Effector memory CD4-positive, alpha-beta T cell (primary cell): ENCODE data around the gene CACNB4.

ENCODE experiments used
- DNase-seq, 3 donors: peaks; one replicate each; pipeline ENCODE4 v3.0.0-alpha.2; 2020
- H3K27ac ChIP-seq: 2 replicates; pipeline ENCODE4 v1.7.0; 2013; ENCODE audit warnings: mild to moderate bottlenecking, low read length, moderate library complexity; ENCODE audit not compliant: insufficient read depth, poor library complexity, severe bottlenecking
- H3K27me3 ChIP-seq: replicated peaks from 2 replicates; pipeline ENCODE4 v1.7.0; 2013; ENCODE audit warnings: mild to moderate bottlenecking, low read length; ENCODE audit not compliant: insufficient read depth, control insufficient read depth, poor library complexity, severe bottlenecking
- H3K36me3 ChIP-seq: 2 replicates; pipeline ENCODE4 v1.7.0; 2013; ENCODE audit warnings: mild to moderate bottlenecking, low read length, moderate library complexity; ENCODE audit not compliant: control insufficient read depth, insufficient read depth
- H3K4me1 ChIP-seq: 2 replicates; pipeline ENCODE4 v1.7.0; 2013; ENCODE audit warnings: low read length, mild to moderate bottlenecking; ENCODE audit not compliant: control insufficient read depth, insufficient read depth, poor library complexity, severe bottlenecking
- H3K4me3 ChIP-seq: 2 replicates; pipeline ENCODE4 v1.7.0; 2013; ENCODE audit warnings: low read length, low read depth, mild to moderate bottlenecking; ENCODE audit not compliant: insufficient read depth, poor library complexity, severe bottlenecking
- H3K9me3 ChIP-seq: 2 replicates; pipeline ENCODE4 v1.7.0; 2013; ENCODE audit warnings: mild to moderate bottlenecking, low read length, moderate library complexity; ENCODE audit not compliant: control insufficient read depth

CACNB4 gene

DNA sequence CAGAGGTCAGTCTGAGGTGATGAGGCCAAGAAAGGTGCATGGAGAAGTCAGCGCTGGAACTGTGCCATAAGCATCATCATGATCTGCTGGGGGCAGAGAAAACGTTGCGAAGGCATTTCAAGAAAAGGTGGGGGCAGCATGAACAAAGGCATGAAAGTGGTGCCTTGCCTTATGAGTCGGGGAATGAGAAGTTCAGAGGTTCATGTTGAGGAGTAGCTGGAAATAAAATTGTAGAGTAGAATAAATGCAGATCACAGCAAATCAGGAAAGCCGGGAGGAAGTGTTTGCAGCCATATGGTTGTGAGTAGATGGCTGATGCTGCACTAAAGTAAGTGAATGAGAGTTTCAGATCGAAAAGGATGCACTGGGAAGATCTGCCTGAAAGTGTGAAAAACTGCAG, 198.5 kb downstream of the CACNB4 start:
- H3K27me3 ChIP-seq: no peaks in the 10 kb centered on the region
- H3K9me3 ChIP-seq: no peaks in the 10 kb centered on the region
- H3K4me3 ChIP-seq: no peak overlapping the region
- DNase-seq: no peak
- H3K27ac ChIP-seq: no peak overlapping the region
- no peaks in the 10 kb centered on the region for H3K4me1 ChIP-seq
- H3K36me3 ChIP-seq: no peaks in the 10 kb centered on the region

DNA sequence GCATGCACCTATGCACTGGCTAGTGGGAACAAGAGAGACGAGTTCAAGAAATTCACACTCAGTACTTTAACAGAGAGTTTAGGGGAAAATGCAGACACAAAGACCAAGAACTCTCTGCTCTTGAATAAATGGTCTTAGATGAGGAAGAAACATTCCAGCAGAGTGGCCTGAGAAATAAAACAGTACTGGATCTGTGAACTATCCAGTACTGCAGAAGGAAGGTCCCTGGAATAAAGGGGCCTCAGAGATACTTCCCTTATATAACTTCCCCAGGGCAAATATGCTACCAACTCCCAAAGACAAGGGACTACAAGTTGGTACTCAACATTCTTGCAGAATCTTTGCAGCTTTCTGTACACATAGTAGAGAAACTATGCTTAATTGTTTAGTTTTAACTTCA, 199.7 kb downstream of the CACNB4 start:
- no peaks in the 10 kb centered on the region for H3K36me3 ChIP-seq
- no peaks in the 10 kb centered on the region for H3K27me3 ChIP-seq
- DNase-seq: no peak
- H3K9me3 ChIP-seq: no peaks in the 10 kb centered on the region
- no peak overlapping the region for H3K27ac ChIP-seq
- no peaks in the 10 kb centered on the region for H3K4me1 ChIP-seq
- no peak overlapping the region for H3K4me3 ChIP-seq

DNA sequence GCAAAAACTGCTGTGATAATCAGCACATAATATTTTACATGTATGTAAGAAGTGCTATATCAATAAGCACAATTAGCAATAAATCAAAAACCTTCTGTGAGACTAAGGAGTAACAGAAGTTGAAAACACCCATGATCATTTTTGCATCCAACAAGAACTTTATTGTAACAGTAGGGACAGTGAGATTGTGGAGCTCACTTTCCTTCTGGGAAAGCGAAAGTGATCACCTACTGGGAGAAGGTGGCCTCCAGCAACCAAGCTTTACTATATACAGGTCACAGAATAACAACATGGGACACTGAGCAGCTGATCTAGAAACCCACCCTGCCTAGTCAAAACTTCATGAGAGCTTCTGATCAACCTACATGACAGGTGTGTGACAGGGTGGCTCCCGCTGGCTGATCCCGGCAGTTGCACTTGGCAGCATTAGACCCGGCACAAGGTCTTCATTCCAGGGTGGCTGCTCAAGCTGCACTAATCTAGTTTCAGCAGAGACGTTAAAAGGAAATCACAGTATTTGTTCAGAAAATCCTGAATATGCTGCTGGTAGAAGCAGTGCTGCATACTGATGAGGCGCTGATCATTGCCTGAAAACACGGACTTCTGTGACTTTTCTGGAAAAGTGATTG, 207.2 kb downstream of the CACNB4 start:
- H3K27me3 ChIP-seq: no peaks in the 10 kb centered on the region
- DNase-seq: no peak
- H3K4me1 ChIP-seq: no peaks in the 10 kb centered on the region
- H3K9me3 ChIP-seq: no peaks in the 10 kb centered on the region
- H3K4me3 ChIP-seq: no peak overlapping the region
- H3K27ac ChIP-seq: no peak overlapping the region
- no peaks in the 10 kb centered on the region for H3K36me3 ChIP-seq

DNA sequence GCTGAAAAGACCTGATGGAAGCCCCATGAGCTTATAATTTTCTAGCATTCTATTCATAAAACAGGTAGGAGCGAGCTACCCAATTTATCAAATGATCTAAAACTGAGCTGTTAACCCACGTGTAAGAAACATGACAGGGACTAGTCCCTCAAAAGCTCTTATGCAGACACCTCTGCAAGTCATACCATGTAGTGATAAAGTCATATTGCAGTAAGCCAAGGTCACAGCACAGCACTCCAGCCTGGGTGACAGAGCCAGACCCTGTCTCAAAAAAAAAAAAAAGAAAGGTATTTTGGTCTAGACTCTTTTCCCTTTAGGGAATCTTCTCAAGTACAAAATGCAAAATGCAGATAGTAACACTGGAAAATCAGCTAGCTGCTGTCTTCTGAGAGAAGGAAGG, 211.7 kb downstream of the CACNB4 start:
- no peak for DNase-seq
- Histone ChIP-seq H3K36me3 (no peaks in the 10 kb centered on the region), H3K4me3 (no peak overlapping the region), H3K4me1 (no peaks in the 10 kb centered on the region), H3K27ac (no peak overlapping the region), H3K9me3 (no peaks in the 10 kb centered on the region), H3K27me3 (no peaks in the 10 kb centered on the region)

DNA sequence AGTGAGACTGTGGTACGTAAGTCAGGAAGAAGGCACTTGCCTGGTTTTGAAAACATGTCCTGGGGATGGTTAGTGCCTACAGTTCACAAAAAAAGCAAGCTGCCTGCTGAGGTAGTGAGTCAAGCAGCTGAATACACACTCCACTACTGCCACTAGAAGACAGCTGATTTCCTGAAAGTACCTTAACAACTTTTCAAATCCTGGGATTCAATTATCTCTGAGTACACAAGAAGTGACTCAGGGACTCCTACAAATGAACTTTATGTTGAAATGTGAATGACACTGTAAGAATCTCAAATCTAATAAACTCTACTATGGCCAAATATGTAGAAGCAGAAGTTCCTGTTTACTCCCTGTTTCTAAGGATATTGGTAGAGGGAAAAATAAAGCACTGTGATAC, 212.6 kb downstream of the CACNB4 start:
- H3K27ac ChIP-seq: no peak overlapping the region
- H3K4me3 ChIP-seq: no peak overlapping the region
- no peaks in the 10 kb centered on the region for H3K27me3 ChIP-seq
- DNase-seq: no peak
- no peaks in the 10 kb centered on the region for H3K4me1 ChIP-seq
- no peaks in the 10 kb centered on the region for H3K9me3 ChIP-seq
- no peaks in the 10 kb centered on the region for H3K36me3 ChIP-seq

DNA sequence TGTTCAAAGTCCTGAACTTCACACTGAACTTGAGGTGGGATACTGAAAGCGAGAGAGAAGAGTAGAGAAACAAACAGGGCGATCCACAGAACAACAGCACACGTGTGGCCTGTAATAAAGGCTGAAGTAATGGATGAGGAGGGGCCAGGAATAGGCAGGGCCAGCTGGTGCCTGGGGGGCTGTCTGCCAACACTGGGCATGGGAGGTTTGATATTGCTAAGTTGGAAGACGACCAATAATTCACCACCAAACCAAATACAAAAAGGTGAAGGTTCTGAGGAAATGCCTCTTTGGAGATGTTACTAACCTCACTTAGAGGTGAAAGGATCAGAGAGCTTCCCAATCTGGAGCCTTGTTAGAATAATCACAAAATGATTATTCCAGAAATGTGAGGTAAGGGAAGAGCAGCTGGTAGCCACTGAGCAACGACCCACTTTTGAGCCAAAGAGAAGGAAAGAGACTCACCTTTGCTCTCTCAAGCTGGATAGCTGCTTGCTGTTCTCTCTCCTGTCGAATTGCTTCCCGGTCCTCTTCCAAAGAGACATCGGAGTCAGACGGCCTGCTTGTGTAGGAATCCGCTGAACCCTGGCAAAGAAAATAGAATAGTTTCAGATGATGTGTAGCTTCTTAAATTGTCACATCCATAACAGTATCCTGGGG, 215.9 kb downstream of the CACNB4 start:
- no peak for DNase-seq
- no peaks in the 10 kb centered on the region for H3K4me1 ChIP-seq
- H3K27ac ChIP-seq: no peak overlapping the region
- no peaks in the 10 kb centered on the region for H3K36me3 ChIP-seq
- no peaks in the 10 kb centered on the region for H3K9me3 ChIP-seq
- H3K4me3 ChIP-seq: no peak overlapping the region
- H3K27me3 ChIP-seq: no peaks in the 10 kb centered on the region

DNA sequence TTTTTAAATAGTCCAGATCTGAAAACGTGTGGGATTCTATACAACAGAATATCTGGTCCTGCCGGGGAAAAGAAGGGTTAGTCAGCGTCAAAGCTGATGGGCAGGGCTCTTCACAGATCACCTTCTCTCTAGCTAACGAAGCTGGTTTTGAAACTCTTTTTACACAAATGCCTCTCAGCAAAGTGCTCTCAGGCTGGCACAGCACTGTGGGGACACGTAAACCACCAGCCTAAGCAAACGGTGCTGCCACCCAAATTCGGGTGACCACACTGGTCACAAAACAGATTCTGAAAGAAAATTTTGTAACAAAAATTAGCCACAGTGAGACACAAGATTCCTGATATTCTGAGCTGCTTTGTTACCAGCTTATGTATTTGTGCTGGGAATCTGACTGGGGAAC, 217.5 kb downstream of the CACNB4 start:
- H3K9me3 ChIP-seq: no peaks in the 10 kb centered on the region
- H3K4me1 ChIP-seq: no peaks in the 10 kb centered on the region
- H3K36me3 ChIP-seq: no peaks in the 10 kb centered on the region
- no peak overlapping the region for H3K4me3 ChIP-seq
- DNase-seq: no peak
- H3K27ac ChIP-seq: no peak overlapping the region
- H3K27me3 ChIP-seq: no peaks in the 10 kb centered on the region

DNA sequence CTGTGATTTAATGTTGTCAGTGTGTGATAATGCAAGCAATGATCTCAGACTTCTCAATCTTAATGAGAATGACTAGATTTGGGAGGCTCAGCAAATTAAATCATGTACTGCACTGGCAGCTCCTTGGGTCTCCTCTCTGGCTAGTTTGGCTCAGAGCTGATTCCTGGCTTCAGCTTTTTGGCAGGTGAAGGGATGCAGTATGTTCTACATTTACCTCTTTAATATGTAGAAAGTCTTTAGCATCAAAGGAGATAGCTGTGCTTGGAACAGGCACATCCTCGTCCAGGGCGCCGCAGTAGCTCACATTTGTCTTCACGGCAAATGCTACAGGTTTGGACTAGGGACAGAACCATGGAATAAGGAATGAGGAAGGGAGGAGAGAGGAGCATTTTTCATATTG, 218.3 kb downstream of the CACNB4 start:
- Histone ChIP-seq H3K27me3 (no peaks in the 10 kb centered on the region), H3K36me3 (no peaks in the 10 kb centered on the region), H3K27ac (no peak overlapping the region)

DNA sequence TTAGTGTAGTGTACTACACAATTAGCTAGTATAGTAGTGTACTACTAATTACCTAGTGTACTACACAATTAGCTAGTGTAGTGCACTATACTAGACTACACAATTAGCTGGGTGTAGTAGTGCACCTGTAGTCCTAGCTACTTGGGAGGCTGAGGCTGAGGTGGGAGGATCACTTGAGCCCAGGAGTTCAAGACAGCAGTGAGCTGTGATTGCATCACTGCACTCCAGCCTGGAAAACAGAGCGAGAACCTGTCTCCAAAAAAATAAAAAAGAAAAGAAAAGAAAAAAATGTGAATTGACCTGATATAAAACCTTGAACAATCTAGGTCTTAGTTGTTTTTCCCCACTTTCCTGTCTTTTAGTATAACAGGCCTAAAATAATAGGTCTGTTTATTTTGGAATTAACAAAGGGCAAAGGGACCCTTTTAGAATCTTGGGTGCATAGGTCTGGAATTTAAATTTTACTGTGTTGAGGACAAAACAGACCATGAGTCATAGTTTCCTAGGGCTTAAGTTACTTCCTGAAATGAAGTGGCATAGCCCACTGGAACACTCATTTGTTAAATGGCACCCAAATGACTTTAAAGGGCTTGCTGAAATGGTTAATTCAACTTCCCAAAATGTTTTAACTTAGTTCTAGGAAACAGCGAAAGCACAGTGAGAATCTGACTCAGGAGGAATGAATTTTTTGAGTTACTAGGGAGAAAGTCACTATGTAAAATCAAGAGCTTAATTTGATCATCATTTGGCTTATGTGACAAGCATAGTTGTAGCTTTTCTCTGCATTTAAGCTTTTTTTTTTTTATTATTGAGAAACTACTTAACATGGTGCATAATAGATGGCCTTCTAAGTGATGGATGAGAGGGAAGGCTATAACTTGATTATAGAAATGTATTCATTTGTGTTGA, 219.9 kb downstream of the CACNB4 start:
- Histone ChIP-seq H3K9me3 (no peaks in the 10 kb centered on the region), H3K27ac (no peak overlapping the region), H3K4me3 (no peak overlapping the region), H3K4me1 (no peaks in the 10 kb centered on the region), H3K27me3 (no peaks in the 10 kb centered on the region), H3K36me3 (no peaks in the 10 kb centered on the region)
- no peak for DNase-seq

More for the DNA sequence above, 218.3 kb downstream of the CACNB4 start:
- no peak overlapping the region for H3K4me3 ChIP-seq
- H3K4me1 ChIP-seq: no peaks in the 10 kb centered on the region
- no peaks in the 10 kb centered on the region for H3K9me3 ChIP-seq
- no peak for DNase-seq

DNA sequence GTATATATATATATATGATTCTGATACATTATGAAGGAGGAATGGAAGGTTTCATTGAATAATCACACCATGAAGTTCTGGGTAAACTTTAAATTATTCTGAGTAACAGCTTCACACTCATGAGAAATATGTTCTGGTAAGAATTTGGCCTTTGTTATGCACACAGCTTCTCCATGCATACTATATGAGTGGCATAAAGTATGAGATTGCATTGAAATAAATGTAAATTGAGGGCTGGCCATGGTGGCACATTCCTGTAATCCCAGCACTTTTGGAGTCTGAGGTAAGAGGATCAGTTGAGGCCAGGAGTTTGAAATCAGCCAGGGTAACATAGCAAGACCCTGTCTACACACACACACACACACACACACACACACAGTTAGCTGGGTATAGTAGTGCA, 220.6 kb downstream of the CACNB4 start:
- DNase-seq: no peak
- H3K36me3 ChIP-seq: no peaks in the 10 kb centered on the region
- H3K27me3 ChIP-seq: no peaks in the 10 kb centered on the region
- no peak overlapping the region for H3K27ac ChIP-seq
- no peaks in the 10 kb centered on the region for H3K9me3 ChIP-seq
- no peaks in the 10 kb centered on the region for H3K4me1 ChIP-seq
- no peak overlapping the region for H3K4me3 ChIP-seq
